Measurements from ENCODE around the gene MED17.
"Not testable (repeated sequence)": the region's sequence is repeated elsewhere in the genome, so short reads cannot be mapped to it uniquely, and the experiment has no call there.

MED17 gene

GRCh38 chr11:93784145-93784934 lies at the start of gene MED17:
Gene MED17 (plus strand): TSS chr11:93784282. CDS start chr11:93784514, 232 bp downstream.
- DNase-seq, result peak; percentile 92

- DNase-seq, result no peak
These were observed 49.5 kb upstream of the MED17 start for GRCh38 chr11:93734427-93735222.

DNA sequence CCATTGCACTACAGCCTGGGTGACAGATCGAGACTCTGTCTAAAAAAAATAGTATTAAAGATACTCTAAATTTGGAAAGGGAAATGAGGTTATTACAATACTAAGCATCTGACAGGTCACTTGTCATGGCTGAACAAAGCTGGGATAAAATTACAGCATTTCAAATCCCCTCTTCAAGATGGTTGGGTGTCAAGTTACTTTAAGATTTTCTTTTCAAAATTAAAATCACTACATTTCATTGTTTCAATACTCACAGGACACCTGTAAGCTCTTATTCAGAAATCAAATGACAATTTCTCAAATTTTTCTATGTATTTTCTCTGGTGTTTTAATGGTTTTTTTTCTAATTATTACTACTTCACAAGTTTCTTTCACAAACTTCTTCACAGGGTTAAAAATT lies 48.5 kb upstream of the MED17 start:
- DNase-seq, result no peak

DNA sequence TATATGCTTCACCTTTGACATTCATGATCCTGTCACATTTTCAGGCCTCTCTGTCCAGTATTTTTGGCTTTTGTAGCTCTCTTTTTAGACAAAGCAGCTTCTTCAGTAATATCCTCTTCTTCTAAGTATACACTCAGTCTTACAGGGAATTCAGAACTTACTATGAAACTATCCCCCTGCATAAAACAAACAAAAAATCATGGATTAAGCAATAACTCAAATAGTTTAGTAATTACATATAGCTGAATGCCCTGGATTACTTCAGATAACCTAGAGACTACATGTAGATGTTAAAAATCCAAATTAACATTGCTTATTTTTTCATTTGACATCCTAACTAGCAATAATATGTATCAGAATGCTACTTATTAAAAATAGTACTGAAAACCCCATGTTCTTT lies 48.0 kb upstream of the MED17 start:
- peak; percentile 37 for DNase-seq

GRCh38 chr11:93737904-93738612 lies 46.0 kb upstream of the MED17 start:
- peak; percentile 6 for DNase-seq

DNA sequence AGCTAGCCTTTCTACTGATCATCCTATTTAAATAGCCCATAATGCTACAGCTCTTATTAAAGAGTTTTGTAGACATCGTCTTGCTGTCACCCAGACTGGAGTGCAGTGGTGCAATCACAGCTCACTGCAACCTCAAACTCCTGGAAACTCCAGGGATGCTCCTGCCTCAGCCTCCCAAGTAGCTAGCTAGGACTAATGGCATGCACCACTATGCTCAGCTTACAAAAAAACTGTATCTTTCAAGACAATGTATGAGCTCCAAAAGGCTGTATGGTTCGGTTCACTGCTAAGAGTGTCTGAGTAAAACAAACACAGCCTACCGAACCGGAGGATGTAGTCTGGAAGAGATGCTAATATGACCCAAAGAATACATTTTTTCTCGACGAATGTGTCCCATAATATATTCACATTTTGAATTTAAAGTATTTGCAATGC lies 45.4 kb upstream of the MED17 start:
- peak; percentile 11 for DNase-seq

GRCh38 chr11:93740031-93740729 lies 43.9 kb upstream of the MED17 start:
- DNase-seq, result peak; percentile 83

- DNase-seq, result peak; percentile 67
These were observed 43.4 kb upstream of the MED17 start for GRCh38 chr11:93740730-93741093.

- peak; percentile 98 for DNase-seq
These were observed 42.8 kb upstream of the MED17 start, which contains the start of the genes C11orf54 and TAF1D for GRCh38 chr11:93741094-93741881. Gene C11orf54 (plus strand): TSS chr11:93741672. CDS start chr11:93747394, 5,722 bp downstream. Gene TAF1D (minus strand): TSS chr11:93741495. CDS start chr11:93739304, 2,191 bp downstream.

- peak; percentile 45 for DNase-seq
These were observed 42.2 kb upstream of the MED17 start for GRCh38 chr11:93741882-93742226.

- no peak for DNase-seq
These were observed 40.8 kb upstream of the MED17 start for GRCh38 chr11:93743291-93743690.

DNA sequence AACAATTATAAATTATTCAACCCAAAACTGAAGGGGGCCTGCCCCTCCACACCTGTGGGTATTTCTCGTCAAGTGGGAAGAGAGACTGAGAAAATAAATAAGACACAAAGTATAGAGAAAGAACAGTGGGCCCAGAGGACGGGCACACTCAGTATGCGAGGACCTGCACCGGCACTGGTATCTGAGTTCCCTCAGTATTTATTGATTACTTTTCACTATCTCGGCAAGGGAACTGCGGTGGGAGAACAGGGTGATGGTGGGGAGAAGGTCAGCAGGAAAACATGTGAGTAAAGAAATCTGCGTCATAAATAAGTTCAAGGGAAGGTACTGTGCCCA lies 39.4 kb upstream of the MED17 start:
- no peak for DNase-seq

- not testable (repeated sequence) for DNase-seq
These were observed 38.9 kb upstream of the MED17 start for GRCh38 chr11:93745005-93745755.

GRCh38 chr11:93746101-93746500 lies 38.0 kb upstream of the MED17 start:
- no peak for DNase-seq

DNA sequence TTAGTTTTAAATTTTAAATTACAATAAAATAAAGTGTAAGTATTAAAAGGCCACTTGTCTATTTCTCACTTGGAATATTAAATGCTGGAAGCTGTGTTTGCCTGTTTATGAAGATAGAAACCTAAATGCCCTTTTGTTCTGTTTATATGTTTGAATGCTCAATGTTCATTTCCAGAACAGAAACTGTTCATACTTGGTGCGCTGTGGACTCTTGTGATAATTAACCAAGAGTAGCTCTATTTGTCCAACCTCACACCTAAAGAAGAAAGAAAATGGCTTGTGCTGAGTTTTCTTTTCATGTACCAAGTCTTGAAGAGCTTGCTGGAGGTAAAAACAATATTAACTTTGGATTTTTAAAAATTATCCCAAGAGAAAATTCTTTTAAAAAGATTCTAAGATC lies 37.0 kb upstream of the MED17 start:
- DNase-seq, result no peak

GRCh38 chr11:93751001-93751400 lies 33.1 kb upstream of the MED17 start:
- DNase-seq, result no peak

DNA sequence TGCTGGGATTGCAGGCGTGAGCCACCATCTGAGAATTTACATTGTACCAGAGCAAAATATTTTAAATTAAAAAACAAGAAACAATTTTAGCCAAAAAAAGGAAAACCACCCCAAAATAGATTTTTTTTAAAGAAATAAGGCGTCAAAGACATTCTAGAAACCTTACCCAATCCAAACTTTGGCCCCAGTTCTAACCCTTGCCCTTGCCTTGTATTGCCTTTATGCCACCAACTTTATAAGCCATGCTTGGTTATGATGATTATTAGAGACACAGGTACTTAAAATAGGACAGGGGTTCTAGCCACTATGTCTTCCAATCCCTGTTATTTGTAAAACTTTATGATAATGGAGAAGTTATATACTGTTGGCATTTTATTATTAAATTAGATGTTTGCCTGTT lies 30.8 kb upstream of the MED17 start:
- no peak for DNase-seq

GRCh38 chr11:93756748-93757147 lies 27.3 kb upstream of the MED17 start:
- DNase-seq, result no peak

DNA sequence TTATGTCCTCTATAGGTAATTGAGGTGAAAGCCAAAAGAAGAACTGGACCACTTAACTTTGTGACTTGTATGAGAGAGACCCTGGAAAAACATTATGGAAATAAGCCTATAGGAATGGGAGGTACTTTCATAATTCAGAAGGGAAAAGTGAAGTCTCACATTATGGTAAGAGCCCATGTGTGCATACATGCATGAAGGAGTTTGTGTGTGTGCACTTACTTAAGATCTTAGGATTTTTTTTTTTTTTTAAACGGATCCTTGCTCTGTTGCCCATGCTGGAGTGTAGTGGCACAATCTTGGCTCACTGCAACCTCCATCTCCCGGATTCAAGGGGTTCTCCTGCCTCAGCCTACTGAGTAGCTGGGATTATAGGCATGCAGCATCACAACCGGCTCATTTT lies 26.8 kb upstream of the MED17 start:
- no peak for DNase-seq

DNA sequence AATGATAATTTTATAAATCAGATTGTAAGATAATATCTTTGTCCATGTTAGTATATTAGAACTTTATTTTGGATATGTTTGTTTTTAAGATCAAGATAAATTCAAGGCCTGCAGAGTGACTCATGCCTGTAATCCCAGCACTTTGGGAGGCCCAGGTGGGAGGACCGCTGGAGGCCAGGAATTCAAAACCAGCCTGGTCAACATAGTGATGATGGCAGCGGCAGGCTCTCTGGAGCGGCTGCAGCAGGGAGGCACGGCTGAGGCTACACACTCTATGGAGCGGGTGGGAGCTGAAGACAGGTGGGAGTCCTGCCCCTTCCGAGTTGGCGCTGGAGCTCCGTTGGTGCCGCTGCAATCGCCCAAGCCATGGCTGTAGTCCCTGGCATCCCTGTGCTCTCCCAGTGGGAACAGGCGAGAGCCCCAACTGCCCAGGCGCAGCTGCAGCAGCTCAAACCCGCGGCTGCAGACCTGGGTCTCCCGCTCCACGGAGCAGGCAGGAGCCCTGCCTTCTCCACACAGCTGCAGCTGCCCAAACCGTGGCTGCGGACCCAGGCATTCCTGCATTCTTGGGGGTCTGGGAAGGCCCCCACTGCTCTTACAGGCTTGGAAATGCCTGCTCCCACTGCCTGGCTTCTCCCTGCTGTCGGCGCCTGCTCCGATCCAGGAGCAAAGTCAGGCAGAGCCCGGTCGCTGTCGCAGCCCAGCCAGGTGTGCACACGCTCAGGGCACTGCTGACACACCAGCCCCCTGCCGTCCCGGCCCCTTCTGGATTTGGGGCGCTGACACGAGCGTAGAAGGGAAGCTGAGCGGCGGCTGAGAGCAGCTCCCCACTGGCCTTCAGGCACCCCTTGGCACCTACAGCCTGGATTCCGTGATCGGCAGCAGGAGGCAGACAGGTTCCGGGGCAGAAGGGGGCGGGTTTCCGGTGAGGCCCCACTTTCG lies 25.9 kb upstream of the MED17 start:
- no peak for DNase-seq
